SK-N-DZ (cell line): Measurements from ENCODE around the gene SPATA2.
"Not testable (repeated sequence)": the region's sequence is repeated elsewhere in the genome, so short reads cannot be mapped to it uniquely, and the experiment has no call there.

Source experiments
- DNase-seq: peaks from one replicate; pipeline ENCODE4 v3.0.0-alpha.2; 2015; ENCODE audit warnings: low spot score

Gene SPATA2

GRCh38 chr20:49885558-49886332 is 29.6 kb downstream of the SPATA2 start:
- DNase-seq = no peak

GRCh38 chr20:49883246-49883802 is 32.0 kb downstream of the SPATA2 start:
- DNase-seq = no peak

- no peak for DNase-seq
Measured at GRCh38 chr20:49882171-49882970, 33.0 kb downstream of the SPATA2 start.

DNA sequence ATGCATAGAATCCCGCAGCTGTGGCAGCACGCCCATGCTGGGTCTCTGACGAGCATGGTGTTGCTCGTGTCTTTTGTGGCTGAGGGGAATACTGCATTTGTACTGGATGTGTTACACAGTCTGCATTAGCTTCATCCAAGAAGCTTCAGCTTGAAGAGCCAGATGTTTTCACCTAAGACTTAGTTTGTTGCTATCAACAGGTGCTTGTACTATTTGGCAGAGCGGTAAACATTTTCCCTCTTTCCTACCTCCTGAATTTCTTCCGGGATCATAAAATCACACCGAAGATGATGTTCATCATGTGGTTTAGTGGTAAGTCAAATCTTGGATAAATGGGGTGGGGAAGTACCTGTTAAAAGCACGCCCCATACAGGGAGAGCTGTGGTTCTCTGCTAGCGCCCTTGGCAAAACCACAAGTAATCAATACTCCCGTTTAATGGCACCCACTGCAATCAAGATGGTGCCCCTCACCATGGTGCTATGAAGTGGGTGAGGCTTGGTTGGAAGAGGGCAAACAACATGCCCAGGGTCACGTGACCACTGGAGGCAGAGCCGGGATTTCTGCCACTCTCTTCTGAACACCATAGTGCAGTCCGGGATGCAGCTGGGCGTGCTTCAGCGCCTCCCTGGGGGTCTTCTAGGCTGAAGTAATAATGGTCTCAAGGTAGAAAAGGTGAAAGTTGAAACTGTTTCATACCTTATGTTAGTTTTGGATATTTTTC is 34.4 kb downstream of the SPATA2 start:
- no peak for DNase-seq

DNA sequence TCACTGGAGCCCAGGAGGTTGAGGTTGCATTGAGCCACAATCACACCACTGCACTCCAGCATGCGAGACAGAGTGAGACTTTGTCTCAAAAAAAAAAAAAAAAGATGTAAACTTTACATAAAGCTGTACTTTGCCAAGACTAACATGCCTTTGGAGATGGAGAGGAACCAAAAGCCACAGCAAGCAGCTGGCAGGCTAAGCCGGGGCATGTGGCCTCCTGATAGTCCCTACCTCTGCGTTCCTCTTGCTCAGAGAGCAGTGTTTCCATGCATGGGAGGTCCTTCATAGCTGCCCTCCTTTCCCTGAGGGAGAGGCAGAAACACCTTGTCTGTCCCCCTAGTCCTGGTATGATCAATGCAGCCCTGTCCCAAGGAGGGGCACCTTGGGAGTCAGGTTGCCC is 35.2 kb downstream of the SPATA2 start:
- no peak for DNase-seq

DNA sequence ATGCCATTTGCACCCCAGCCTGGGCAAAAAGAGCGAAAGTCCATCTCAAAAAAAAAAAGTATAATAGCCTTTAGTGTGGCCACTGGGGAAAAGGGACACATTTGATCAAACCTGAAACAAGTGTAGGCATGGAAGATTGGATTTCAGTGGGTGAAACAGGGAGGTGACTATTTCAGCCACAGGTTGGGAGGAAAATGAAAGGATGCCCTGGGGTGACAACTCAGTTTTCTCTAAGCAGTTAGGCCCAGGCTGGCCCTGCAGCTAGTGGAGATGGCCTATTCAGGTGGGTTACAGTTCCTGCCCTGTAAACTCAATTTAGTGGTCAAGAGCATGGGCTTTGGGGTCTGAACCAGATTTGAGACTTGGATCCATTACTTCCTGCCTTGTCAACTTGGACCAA is 36.4 kb downstream of the SPATA2 start:
- no peak for DNase-seq

DNA sequence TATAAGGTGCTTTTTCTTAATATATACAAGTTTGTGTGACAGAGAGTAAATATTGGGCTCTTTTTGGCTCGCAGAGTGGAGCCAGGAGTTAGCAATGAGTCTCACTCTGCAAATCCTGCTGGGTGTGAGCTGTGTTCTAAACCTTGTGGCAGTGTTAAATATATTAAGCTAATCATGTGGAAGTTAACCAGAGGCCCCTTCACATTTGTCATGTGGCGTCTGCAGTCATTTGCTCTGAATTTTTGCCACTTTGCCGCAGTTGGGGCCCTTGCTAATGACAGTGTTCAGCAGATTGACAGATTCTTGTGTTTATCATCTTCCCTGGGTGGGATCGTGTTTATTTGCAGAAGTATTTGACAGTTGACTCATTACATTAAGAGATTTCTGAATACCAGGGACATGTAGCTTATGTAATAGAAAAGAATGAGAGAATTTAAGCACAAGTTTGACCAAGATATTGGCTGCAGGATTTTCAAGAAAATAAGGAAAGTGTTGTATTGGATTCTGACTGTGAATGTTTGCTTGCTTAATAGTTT is 37.9 kb downstream of the SPATA2 start:
- DNase-seq = no peak

DNA sequence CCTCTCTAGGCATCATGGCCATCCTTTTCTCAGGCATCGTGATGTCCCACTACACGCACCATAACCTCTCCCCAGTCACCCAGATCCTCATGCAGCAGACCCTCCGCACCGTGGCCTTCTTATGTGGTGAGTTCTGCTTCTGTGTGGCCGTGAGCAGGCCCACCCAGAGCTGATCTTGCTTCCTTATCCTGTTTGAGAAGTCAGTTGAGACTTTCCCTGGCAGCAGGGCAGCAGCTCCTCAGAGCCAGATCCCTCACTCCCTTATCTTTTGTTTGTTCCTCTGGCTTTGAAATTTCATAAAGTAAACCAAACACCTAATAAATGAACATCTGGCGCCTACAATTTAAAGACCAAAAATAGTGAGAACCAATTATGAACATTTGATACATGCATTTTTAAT is 40.6 kb downstream of the SPATA2 start:
- no peak for DNase-seq

GRCh38 chr20:49872056-49872455 is 43.3 kb downstream of the SPATA2 start:
- no peak for DNase-seq

- DNase-seq = no peak
Measured at GRCh38 chr20:49871391-49871948, 43.9 kb downstream of the SPATA2 start.

GRCh38 chr20:49870261-49870660 is 45.1 kb downstream of the SPATA2 start:
- no peak for DNase-seq

GRCh38 chr20:49868964-49869363 is 46.4 kb downstream of the SPATA2 start:
- no peak for DNase-seq

DNA sequence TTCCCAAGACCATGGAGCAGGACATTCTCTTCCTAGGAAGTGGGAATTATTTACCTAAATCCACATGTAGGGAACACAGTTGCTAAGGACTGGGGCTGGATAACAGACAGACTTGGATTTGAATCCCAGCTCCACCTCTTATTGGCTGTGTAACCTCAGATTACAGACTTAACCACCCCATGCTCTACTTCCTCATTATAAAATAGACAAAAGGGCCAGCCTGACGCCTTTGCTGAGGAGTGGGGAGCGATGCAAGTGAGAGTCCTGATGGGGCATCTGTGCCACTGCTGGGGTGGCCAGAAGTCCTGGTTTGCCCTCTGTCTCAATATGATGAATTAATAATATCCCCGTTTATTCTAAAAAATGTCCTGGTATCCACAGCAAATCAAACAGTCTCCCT is 46.8 kb downstream of the SPATA2 start:
- DNase-seq = no peak

DNA sequence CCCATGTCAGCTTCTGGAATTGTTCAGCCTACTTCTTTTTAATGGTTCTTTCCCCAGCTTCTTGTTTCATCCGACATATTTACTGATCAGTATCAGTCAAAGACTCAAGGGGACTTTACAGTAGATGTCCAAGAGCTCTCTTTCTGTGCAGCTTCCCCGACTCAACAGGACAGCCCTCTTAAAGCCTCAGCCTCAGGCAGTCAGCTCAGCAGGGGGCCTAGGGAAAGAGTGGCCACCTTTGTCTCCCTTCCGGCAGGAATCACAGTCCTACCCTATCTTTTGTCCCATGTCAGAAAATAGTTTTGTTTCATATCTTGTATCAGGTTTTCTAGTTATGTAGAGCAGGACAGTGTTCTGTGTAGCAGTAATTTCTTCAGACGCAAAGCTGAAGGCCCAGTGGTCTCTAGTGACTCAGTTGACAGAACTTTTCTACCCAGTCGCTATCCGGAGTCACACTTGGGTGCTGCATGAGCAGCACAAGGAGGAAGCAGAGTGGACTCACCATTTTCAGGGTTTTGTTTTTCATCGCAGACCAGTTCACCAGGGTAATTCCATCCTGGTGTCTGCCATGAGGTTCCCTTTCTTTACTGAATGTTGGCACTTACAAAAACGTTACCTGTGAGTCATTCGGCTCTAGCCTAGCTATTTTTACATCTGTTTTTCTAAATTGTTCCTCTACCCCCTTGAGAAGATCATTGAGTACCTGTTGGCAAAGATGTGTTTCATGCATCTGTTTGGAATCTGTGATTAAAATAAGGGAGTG is 47.7 kb downstream of the SPATA2 start:
- DNase-seq = no peak

DNA sequence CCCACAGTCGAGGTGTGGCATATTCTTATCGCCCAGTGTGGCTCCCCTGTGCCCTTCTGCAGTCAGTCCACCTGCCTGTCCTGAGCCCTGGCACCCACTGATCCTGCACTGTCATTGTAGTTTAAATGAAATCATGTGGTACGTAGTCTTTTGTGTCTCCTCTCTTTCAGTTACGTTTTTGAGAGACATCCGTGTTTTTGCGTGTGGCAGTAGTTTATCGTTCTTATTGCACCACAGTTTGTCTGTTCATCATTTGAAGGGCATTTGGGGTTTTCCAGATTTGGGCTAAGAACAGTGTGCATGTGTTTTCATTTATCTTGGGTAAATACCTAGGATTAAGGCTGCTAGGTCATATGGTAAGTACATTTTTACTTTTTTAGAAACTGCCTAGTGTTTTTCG is 49.3 kb downstream of the SPATA2 start:
- no peak for DNase-seq

DNA sequence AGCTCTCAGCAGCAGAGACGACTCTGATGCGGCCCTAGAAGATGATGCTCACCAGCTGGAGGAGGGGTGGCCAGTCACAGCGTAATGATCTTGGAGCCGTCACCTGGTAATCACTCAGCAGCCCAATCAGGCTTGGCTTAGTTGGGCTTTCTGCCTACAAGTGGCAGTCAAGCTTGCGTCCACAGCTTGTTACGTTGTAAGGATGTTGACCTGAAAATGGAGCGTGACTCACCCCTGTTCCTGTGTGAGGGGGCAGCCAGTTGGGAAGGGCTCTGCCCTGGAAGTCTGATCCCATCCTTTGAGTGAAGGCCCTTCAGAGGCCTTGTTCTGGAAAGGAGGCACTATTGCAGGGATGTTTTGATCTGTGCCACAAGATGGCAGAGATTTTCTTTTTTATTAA is 49.8 kb downstream of the SPATA2 start:
- no peak for DNase-seq

DNA sequence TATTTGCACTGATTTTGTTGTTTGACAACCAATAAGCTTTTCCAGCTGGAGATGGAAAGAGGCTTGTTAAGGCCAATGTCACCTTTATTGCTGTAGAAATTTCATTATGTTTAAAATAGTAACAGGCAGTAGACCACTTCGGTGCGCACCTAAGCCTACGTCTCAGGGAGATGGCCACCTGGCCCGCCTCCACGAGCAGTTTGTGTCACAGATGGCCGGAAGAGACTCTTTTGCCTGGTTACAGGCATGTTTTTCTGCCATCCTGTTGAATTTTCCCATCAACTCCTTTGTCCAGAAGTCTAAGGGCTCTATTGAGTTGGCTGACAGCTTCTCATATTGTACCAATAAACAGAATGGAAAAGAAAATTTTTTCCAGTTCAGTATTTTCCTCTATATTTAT is 51.7 kb downstream of the SPATA2 start:
- no peak for DNase-seq

- DNase-seq = no peak
Measured at GRCh38 chr20:49862607-49863200, 52.6 kb downstream of the SPATA2 start.

GRCh38 chr20:49861232-49861631 is 54.1 kb downstream of the SPATA2 start:
- not testable (repeated sequence) for DNase-seq

- DNase-seq = no peak
Measured at GRCh38 chr20:49859807-49860206, 55.5 kb downstream of the SPATA2 start.
